HL-60/S4 (cell line): ENCODE data around the gene POM121L12.

Experiments
- in situ Hi-C: fragments of 300-500 bp; cut with MboI; formaldehyde crosslinking; loops from 2 replicates; pipeline ENCODE4 v1.14.3; 2022; ENCODE audit warnings: low sequenced_read_pairs

Gene POM121L12

GRCh38 chr7:53035499-53036412, at the start of gene POM121L12:
POM121L12 (plus strand) TSS chr7:53035633; CDS start chr7:53035672, 39 bp downstream.
- in situ Hi-C loops: no loop called here

- in situ Hi-C loops: no loop called here
These were observed 43.4 kb upstream of the POM121L12 start for GRCh38 chr7:52992001-52992400.

- in situ Hi-C loops: no loop called here
These were observed 42.8 kb upstream of the POM121L12 start for GRCh38 chr7:52992479-52993162.

DNA sequence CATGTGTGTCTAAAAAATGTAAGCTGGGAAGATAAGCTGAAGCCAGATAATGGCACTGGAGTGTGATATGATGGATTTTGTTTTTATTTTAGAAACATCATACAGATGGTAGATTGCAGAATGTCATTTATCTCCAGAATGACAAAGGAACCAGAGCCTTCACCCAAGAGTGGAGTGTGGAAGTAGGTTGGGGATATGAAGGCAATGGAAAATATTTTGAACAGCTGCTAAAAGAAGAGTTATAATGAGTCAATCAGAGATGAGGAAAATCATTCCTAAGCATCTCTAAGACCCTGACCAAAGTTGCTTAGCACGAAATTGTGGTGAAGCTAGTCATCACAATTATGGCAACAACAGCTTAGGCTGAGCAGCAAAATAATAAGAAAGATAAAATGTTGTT, 39.8 kb upstream of the POM121L12 start:
- in situ Hi-C loops: no loop called here

GRCh38 chr7:53001221-53001620, 34.2 kb upstream of the POM121L12 start:
- in situ Hi-C loops: no loop called here

GRCh38 chr7:53002389-53002788, 33.0 kb upstream of the POM121L12 start:
- in situ Hi-C loops: no loop called here

GRCh38 chr7:53003653-53004445, 31.6 kb upstream of the POM121L12 start:
- in situ Hi-C loops: no loop called here

GRCh38 chr7:53013925-53014324, 21.5 kb upstream of the POM121L12 start:
- in situ Hi-C loops: no loop called here

DNA sequence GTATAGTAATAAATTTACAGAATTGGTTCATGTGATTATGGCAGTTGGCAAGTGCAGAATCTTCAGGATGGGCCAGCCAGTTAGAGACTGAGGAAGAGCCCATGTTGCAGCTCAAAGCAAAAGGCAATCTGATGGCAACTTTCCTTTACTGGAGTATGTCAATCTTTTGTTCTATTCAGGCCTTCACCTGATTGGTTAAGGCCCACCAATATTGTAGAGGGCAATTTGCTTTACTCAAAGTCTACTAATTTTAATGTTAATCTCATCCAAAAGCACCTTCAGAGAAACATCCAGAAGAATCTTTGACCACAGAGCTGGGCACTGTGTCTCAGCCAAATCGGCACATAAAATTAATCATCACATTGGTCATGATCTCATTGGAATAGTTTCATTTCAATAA, 20.0 kb upstream of the POM121L12 start:
- in situ Hi-C loops: no loop called here

DNA sequence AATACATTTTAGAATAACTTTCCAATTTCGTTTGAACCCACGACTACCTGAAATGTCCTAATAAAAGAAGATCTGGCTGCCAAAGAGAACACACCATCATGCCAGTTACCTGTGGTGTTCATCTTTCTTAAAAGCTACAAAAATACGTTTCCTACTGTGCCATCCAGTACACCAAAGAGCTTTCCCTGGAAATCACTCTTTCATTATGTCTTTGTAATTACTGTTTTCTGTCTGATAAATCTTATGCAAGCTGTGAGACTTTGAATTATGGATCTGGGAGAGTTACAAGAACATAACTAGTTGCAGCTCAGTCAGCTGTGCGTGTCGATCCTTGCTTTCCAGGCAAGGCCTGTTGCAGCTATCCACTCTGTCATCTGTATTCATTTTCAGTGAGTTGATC, 12.5 kb upstream of the POM121L12 start:
- in situ Hi-C loops: no loop called here

GRCh38 chr7:53048638-53049037, 13.2 kb downstream of the POM121L12 start:
- in situ Hi-C loops: no loop called here

DNA sequence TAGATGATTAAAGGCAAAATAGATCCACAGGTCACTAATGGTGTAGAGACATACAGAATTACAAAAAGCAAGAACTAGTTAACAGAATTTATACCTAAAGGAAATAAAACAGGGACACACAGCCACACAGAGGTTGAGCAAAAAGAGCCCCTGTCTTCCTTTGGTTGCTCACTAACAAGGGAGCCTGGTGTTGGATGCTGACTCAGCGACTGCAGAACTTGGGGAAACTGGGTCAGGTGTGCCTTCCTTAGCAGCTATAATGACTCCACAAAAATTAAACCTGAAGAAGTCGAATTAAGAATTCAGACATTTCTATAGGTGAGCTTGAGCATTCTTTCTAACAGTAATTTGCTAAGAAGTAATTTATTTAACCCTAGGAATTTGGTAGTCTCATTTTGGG, 15.0 kb downstream of the POM121L12 start:
- in situ Hi-C loops: no loop called here

DNA sequence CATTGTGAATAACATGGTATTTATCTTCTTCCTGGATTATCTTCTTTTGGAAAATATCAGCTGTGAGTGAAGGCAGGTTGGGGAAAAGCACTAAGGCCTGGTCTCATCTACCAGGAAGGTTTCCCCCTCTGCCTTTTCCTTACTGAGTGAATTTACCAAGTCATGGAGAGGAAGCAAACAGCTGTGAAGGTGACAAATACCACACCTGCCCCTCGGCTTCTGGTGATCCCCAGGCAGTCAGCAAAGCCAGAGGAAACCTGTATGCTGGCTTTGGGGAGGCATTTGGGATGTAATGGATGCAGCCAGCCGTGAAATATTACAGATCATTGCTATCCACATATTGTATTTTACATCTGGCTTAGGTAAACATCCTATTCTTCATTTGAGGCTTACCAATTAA, 24.2 kb downstream of the POM121L12 start:
- in situ Hi-C loops: no loop called here

DNA sequence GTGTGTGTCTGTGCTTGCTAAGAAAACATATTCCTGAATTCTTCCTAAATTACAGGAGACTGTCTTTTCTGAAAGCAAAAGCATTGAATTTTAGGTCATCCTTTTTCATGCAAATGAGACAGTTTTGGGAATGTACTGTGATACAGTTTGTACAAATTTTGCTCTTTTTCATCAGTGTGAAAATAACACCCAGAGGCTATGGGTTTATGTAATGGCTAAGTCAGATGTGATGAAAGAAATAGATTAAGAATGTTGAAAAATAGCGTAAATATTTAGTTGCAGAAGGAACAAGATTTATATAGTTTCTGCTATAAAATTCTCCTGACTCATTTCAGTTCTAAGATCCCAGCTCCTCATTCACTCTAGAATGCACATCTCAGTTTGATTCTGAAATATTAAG, 24.6 kb downstream of the POM121L12 start:
- in situ Hi-C loops: no loop called here

DNA sequence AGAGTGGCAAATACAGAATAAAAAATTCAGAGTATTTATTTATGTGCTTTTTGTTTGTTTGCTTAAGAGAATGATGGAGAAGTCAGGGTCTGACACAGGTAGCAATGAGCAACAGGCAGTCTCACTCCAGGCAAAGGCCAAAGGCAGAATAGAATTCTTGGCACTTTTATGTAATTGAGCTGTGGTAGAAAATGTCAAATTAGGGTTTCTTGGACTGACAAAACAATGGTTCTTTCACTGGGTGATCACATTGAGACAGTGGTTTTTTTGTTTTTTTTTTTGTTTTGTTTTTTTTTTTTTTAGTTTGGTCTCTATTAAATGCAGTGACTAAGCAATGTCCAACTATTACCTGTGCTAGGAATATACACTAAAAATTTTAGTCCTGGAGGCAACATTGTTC, 27.4 kb downstream of the POM121L12 start:
- in situ Hi-C loops: no loop called here

- in situ Hi-C loops: no loop called here
These were observed 33.2 kb downstream of the POM121L12 start for GRCh38 chr7:53068673-53069072.

DNA sequence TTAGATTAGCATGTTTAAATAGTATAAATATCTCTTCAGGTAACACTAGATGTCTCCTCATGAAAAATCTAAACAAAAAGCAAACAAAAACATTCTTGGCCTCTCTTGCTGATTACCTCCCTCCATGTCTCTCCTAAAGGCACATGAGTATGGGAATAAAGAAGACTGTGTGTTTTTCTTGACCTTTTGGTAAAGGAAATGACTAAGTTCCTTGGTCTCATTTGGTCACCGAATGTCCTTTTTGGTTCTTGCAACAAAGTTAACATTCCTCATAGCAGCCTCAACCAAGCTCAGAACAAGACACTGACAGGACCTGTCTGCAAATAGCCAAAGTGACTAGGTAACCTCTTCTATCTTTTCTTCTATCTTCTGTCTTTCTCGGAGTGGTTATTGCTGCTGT, 35.5 kb downstream of the POM121L12 start:
- in situ Hi-C loops: no loop called here
